ENCODE data around the gene GHRHR.

Gene GHRHR

DNA sequence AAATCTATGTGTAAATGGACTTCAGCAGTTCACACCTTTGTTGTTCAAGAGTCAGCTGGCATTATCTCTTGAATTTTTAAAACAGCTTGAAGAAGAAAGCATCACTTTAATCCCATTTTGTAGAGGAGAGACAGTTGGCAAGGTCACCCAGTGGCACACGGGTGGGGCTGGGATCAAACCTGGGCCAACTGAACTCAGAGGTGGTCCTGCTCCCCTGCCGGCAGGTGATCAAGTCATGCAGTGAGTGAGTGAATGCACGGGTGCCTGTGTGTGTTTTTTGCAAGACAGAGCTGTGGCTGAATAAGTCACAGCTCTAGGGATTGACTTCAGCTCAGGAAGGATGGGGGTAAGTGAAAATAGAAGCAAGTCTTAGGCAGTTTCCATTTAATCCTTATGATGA is 9.5 kb downstream of the GHRHR start:
- H3K9ac ChIP-seq (ENCODE audit: low read depth in 1 of 2, low read length in 2 of 2) = no peak overlapping the region
- no peaks in the 10 kb centered on the region for H3K27me3 ChIP-seq (ENCODE audit: control insufficient read depth in 1 of 2, insufficient read depth in 2 of 2, low read length in 2 of 2)
- no peaks in the 10 kb centered on the region for H3K9me3 ChIP-seq (ENCODE audit: control insufficient read depth in 1 of 2, low read length in 2 of 2)
- no peak overlapping the region for H3K27ac ChIP-seq (ENCODE audit: low read depth, low read length)
- no peaks in the 10 kb centered on the region for H3K36me3 ChIP-seq (ENCODE audit: control insufficient read depth in 1 of 2, insufficient read depth in 2 of 2, low read length in 2 of 2)
- H3K4me1 ChIP-seq (ENCODE audit: control insufficient read depth in 1 of 2, insufficient read depth in 2 of 2, low read length in 2 of 2) = peaks cover 16 to 17% of the 10 kb centered on the region in 2 donors
- H3K4me3 ChIP-seq (ENCODE audit: low read depth in 1 of 2, low read length in 2 of 2) = no peak overlapping the region

DNA sequence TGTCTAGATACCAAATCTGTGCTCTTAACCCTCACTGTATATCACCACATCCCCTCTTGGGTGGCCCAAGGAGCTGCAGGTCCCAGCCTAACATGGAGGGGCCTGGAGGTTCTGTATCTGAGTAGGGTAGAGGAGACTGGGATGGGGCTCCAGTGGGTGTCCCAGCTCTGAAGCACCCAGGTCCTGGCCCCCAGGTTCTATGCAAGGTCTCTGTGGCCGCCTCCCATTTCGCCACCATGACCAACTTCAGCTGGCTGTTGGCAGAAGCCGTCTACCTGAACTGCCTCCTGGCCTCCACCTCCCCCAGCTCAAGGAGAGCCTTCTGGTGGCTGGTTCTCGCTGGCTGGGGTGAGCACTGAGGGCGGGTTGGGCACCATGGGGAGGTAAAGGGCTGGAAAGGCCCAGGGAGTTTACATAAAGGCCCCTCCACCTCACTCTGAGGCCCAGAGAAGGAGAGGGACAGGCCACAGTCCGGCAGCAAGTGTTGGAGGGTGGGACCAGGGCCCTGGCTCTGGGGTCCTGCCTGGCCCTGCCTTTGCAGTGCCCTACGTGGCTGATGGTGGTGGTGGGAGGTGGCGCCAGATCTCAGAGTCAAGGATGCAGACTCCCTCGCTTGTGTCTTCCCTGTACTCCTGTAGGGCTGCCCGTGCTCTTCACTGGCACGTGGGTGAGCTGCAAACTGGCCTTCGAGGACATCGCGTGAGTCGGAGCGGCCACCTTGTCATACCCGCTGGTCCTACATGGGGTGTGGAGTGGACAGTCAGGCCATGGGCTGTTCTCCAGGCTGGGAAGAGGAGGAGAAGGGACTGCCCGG is 10.2 kb downstream of the GHRHR start:
- Histone ChIP-seq H3K27ac (ENCODE audit: low read depth, low read length) (no peak overlapping the region), H3K4me1 (ENCODE audit: control insufficient read depth in 1 of 2, insufficient read depth in 2 of 2, low read length in 2 of 2) (peaks cover 16% of the 10 kb centered on the region in 2 donors), H3K36me3 (ENCODE audit: control insufficient read depth in 1 of 2, insufficient read depth in 2 of 2, low read length in 2 of 2) (no peaks in the 10 kb centered on the region), H3K4me3 (ENCODE audit: low read depth in 1 of 2, low read length in 2 of 2) (no peak overlapping the region), H3K9ac (ENCODE audit: low read depth in 1 of 2, low read length in 2 of 2) (no peak overlapping the region), H3K9me3 (ENCODE audit: control insufficient read depth in 1 of 2, low read length in 2 of 2) (no peaks in the 10 kb centered on the region), H3K27me3 (ENCODE audit: control insufficient read depth in 1 of 2, insufficient read depth in 2 of 2, low read length in 2 of 2) (no peaks in the 10 kb centered on the region)

DNA sequence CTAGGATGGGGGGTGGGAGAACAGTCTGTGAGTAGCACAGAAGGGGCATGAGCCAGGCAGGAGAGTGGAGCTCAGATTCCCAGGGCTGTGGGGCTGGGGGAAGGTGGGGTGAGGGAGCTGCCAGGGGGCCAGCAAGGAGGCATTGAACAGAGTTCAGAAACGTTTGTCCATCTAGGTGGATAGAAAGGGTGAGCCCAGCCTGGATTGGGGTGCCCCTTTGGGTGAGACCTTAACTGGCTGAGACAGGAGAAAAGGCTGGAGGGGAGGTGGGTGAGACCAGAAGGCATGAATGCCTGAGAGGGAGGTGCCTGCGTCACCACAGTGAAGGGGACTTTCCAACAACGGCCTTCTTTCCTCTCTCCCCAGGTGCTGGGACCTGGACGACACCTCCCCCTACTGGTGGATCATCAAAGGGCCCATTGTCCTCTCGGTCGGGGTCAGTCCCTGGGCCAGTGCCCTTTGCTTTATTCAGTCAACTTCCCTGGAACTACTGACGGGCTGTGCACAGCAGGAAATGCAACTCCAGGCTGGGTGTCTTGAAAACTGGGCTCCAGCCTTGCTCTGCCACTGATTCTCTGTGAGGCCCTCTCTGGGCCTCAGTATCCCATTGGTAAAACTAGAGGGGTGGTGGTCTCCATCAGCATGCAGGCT is 11.0 kb downstream of the GHRHR start:
- Histone ChIP-seq H3K4me1 (ENCODE audit: control insufficient read depth in 1 of 2, insufficient read depth in 2 of 2, low read length in 2 of 2) (peaks cover 9 to 16% of the 10 kb centered on the region in 2 donors), H3K9me3 (ENCODE audit: control insufficient read depth in 1 of 2, low read length in 2 of 2) (no peaks in the 10 kb centered on the region), H3K27me3 (ENCODE audit: control insufficient read depth in 1 of 2, insufficient read depth in 2 of 2, low read length in 2 of 2) (no peaks in the 10 kb centered on the region), H3K36me3 (ENCODE audit: control insufficient read depth in 1 of 2, insufficient read depth in 2 of 2, low read length in 2 of 2) (no peaks in the 10 kb centered on the region), H3K4me3 (ENCODE audit: low read depth in 1 of 2, low read length in 2 of 2) (no peak overlapping the region), H3K9ac (ENCODE audit: low read depth in 1 of 2, low read length in 2 of 2) (no peak overlapping the region), H3K27ac (ENCODE audit: low read depth, low read length) (no peak overlapping the region)

DNA sequence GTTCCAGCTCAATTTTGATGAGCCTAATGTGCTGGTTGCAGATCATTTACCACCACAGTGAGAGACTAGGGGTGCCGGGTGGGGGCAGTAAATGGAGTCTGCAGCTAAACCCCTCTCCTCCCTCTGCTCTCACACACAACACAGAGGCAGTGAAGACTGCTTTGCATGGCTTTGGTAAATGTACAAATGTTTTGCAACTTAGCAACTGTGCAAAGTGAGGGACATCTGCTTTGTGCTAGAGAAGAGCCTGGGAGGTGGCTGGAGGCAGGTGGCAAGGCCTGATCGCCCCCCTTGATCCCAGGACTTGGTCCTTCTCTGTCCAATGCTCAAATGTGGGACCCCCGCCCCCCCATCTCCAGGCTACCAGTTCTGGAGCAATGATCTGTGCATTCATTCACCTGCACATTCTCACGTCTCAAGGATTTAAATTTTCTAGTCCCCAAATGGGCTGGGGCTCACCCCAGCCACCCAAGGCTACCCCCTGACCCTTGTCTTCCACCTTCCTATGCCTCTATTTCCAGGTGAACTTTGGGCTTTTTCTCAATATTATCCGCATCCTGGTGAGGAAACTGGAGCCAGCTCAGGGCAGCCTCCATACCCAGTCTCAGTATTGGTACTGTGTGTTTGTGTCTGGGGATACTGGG is 11.6 kb downstream of the GHRHR start:
- no peaks in the 10 kb centered on the region for H3K9me3 ChIP-seq (ENCODE audit: control insufficient read depth in 1 of 2, low read length in 2 of 2)
- no peak overlapping the region for H3K4me3 ChIP-seq (ENCODE audit: low read depth in 1 of 2, low read length in 2 of 2)
- H3K36me3 ChIP-seq (ENCODE audit: control insufficient read depth in 1 of 2, insufficient read depth in 2 of 2, low read length in 2 of 2) = no peaks in the 10 kb centered on the region
- H3K27me3 ChIP-seq (ENCODE audit: control insufficient read depth in 1 of 2, insufficient read depth in 2 of 2, low read length in 2 of 2) = no peaks in the 10 kb centered on the region
- H3K4me1 ChIP-seq (ENCODE audit: control insufficient read depth in 1 of 2, insufficient read depth in 2 of 2, low read length in 2 of 2) = peaks cover 9 to 16% of the 10 kb centered on the region in 2 donors
- no peak overlapping the region for H3K27ac ChIP-seq (ENCODE audit: low read depth, low read length)
- H3K9ac ChIP-seq (ENCODE audit: low read depth in 1 of 2, low read length in 2 of 2) = no peak overlapping the region

DNA sequence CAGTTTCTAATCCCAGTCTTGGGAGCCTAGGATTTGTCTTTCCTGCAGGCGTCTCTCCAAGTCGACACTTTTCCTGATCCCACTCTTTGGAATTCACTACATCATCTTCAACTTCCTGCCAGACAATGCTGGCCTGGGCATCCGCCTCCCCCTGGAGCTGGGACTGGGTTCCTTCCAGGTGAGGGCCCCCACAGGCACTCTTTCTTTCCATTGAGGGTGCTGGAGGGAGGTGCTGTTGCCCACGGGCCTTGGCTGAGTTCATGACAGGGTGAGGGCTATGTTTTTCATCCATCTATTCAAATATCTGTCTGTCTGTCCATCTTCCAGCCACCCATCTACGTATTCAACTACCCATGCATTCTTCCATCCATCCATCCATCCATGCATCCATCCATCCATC is 12.6 kb downstream of the GHRHR start:
- Histone ChIP-seq H3K4me1 (ENCODE audit: control insufficient read depth in 1 of 2, insufficient read depth in 2 of 2, low read length in 2 of 2) (peaks cover 9 to 16% of the 10 kb centered on the region in 2 donors), H3K27ac (ENCODE audit: low read depth, low read length) (no peak overlapping the region), H3K9me3 (ENCODE audit: control insufficient read depth in 1 of 2, low read length in 2 of 2) (no peaks in the 10 kb centered on the region), H3K4me3 (ENCODE audit: low read depth in 1 of 2, low read length in 2 of 2) (no peak overlapping the region), H3K9ac (ENCODE audit: low read depth in 1 of 2, low read length in 2 of 2) (no peak overlapping the region), H3K36me3 (ENCODE audit: control insufficient read depth in 1 of 2, insufficient read depth in 2 of 2, low read length in 2 of 2) (no peaks in the 10 kb centered on the region), H3K27me3 (ENCODE audit: control insufficient read depth in 1 of 2, insufficient read depth in 2 of 2, low read length in 2 of 2) (no peaks in the 10 kb centered on the region)

DNA sequence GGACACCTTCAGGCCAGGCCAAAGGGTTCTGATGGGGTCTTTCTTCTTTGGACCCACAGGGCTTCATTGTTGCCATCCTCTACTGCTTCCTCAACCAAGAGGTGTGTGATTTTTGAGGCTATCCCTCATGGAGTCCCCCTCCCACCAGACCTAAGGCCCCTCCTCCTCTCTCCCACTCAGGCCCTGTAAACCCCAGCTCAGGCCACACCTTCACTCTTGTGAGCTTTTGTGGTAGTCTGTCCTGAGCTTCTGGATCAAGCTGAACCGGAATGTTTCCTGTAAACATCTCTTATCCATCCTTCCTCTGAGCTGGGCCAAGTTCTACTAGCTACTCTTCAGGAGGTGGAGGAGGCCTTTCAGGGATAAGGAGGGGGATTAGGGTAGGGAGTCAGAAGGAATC is 13.5 kb downstream of the GHRHR start:
- Histone ChIP-seq H3K9ac (ENCODE audit: low read depth in 1 of 2, low read length in 2 of 2) (no peak overlapping the region), H3K27ac (ENCODE audit: low read depth, low read length) (no peak overlapping the region), H3K27me3 (ENCODE audit: control insufficient read depth in 1 of 2, insufficient read depth in 2 of 2, low read length in 2 of 2) (no peaks in the 10 kb centered on the region), H3K4me1 (ENCODE audit: control insufficient read depth in 1 of 2, insufficient read depth in 2 of 2, low read length in 2 of 2) (peaks cover 9 to 16% of the 10 kb centered on the region in 2 donors), H3K4me3 (ENCODE audit: low read depth in 1 of 2, low read length in 2 of 2) (no peak overlapping the region), H3K36me3 (ENCODE audit: control insufficient read depth in 1 of 2, insufficient read depth in 2 of 2, low read length in 2 of 2) (no peaks in the 10 kb centered on the region), H3K9me3 (ENCODE audit: control insufficient read depth in 1 of 2, low read length in 2 of 2) (no peaks in the 10 kb centered on the region)

DNA sequence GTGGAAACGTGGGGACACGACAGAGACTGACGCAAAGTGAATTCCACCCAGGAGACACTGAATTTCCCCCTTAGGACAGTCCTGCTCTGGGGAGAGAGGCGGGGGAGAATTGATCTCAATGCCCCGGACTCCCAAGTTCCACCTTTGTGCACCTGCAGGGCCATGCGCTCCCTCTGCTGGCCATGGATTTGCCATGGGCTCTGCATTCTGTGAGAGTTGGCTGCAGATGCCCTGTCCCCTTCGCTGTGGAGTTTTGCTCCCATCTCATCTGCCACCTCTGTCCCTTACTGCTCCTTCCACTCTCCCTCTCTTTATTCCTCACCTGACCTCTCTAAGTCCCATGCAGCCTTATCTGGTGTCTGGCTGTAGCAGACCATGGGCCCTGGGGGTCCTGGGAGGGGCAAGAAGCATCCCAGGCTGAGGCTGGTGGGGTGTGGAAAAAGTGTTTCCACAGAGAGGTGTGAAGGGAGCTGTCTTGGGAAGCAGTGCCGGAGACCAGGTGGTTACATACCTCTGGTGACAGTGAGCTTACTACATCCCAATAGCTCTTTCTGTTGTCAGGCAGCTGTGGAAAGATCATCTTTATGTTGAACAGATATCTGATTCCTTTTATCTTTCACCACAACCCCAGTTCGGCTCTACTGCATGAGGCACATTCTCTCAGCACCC is 14.3 kb downstream of the GHRHR start:
- no peaks in the 10 kb centered on the region for H3K9me3 ChIP-seq (ENCODE audit: control insufficient read depth in 1 of 2, low read length in 2 of 2)
- peaks cover 9 to 16% of the 10 kb centered on the region in 2 donors for H3K4me1 ChIP-seq (ENCODE audit: control insufficient read depth in 1 of 2, insufficient read depth in 2 of 2, low read length in 2 of 2)
- H3K27ac ChIP-seq (ENCODE audit: low read depth, low read length) = no peak overlapping the region
- H3K27me3 ChIP-seq (ENCODE audit: control insufficient read depth in 1 of 2, insufficient read depth in 2 of 2, low read length in 2 of 2) = peaks cover 0 to 5% of the 10 kb centered on the region in 2 donors
- no peak overlapping the region for H3K4me3 ChIP-seq (ENCODE audit: low read depth in 1 of 2, low read length in 2 of 2)
- H3K36me3 ChIP-seq (ENCODE audit: control insufficient read depth in 1 of 2, insufficient read depth in 2 of 2, low read length in 2 of 2) = no peaks in the 10 kb centered on the region
- H3K9ac ChIP-seq (ENCODE audit: low read depth in 1 of 2, low read length in 2 of 2) = no peak overlapping the region

DNA sequence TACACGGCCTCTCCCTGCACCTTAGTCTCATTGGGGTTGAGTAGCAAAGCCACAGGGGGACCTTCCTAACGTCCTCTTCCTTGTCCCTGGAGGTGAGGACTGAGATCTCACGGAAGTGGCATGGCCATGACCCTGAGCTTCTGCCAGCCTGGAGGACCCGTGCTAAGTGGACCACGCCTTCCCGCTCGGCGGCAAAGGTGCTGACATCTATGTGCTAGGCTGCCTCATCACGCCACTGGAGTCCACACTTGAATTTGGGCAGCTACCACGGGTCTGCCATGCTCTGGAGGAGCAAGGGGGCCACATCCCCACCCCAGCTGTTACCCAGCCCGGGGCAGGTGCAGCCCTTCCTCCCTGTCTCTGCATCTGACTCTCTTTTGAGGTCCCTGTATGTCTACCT is 15.3 kb downstream of the GHRHR start:
- Histone ChIP-seq H3K27ac (ENCODE audit: low read depth, low read length) (no peak overlapping the region), H3K36me3 (ENCODE audit: control insufficient read depth in 1 of 2, insufficient read depth in 2 of 2, low read length in 2 of 2) (no peaks in the 10 kb centered on the region), H3K4me3 (ENCODE audit: low read depth in 1 of 2, low read length in 2 of 2) (no peak overlapping the region), H3K4me1 (ENCODE audit: control insufficient read depth in 1 of 2, insufficient read depth in 2 of 2, low read length in 2 of 2) (peaks cover 9 to 16% of the 10 kb centered on the region in 2 donors), H3K9me3 (ENCODE audit: control insufficient read depth in 1 of 2, low read length in 2 of 2) (no peaks in the 10 kb centered on the region), H3K27me3 (ENCODE audit: control insufficient read depth in 1 of 2, insufficient read depth in 2 of 2, low read length in 2 of 2) (peaks cover 0 to 9% of the 10 kb centered on the region in 2 donors), H3K9ac (ENCODE audit: low read depth in 1 of 2, low read length in 2 of 2) (no peak overlapping the region)

DNA sequence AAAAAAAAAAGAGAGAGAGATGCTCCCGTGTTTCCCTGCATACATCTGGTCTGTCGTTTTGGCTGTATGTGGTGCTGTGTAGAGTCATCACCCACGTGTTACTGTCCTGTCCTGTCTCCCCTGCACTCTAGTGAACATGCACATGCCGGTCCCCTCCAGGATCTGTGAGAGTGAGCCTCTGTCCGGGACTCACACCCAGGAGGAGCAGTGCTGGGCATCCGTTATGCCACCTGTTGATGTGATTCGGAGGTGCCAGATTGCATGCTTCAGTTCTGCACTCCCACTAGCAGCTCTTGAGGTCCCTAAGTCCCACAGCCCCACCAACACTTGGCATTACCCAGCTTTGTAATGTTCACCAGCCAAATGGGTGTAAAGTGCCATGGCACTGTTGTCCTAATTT is 16.4 kb downstream of the GHRHR start:
- no peak overlapping the region for H3K4me3 ChIP-seq (ENCODE audit: low read depth in 1 of 2, low read length in 2 of 2)
- H3K27me3 ChIP-seq (ENCODE audit: control insufficient read depth in 1 of 2, insufficient read depth in 2 of 2, low read length in 2 of 2) = peaks cover 0 to 9% of the 10 kb centered on the region in 2 donors
- H3K9me3 ChIP-seq (ENCODE audit: control insufficient read depth in 1 of 2, low read length in 2 of 2) = no peaks in the 10 kb centered on the region
- H3K36me3 ChIP-seq (ENCODE audit: control insufficient read depth in 1 of 2, insufficient read depth in 2 of 2, low read length in 2 of 2) = no peaks in the 10 kb centered on the region
- H3K4me1 ChIP-seq (ENCODE audit: control insufficient read depth in 1 of 2, insufficient read depth in 2 of 2, low read length in 2 of 2) = peaks cover 2 to 5% of the 10 kb centered on the region in 2 donors
- H3K9ac ChIP-seq (ENCODE audit: low read depth in 1 of 2, low read length in 2 of 2) = no peak overlapping the region
- H3K27ac ChIP-seq (ENCODE audit: low read depth, low read length) = no peak overlapping the region

DNA sequence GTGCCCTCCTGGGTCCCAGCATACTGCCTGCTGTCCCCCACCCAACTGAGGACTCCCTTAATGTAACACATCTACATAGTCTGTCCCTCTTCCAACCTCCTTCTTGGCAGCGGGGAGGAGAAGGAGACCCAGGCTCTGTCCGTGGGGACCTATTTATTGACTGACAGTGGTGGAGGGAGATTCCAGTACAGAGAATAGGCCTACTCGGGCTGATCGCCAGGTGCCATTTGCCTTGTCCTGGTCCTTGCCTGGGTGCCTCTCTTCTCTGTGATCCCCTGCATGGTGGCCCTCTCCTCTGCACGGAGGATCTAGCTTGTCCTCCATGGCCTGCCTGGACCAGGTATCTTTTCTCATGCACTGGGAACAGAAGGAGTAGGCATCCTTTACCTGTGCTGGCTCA is 17.0 kb downstream of the GHRHR start:
- Histone ChIP-seq H3K4me1 (ENCODE audit: control insufficient read depth in 1 of 2, insufficient read depth in 2 of 2, low read length in 2 of 2) (peaks cover 0 to 4% of the 10 kb centered on the region in 2 donors), H3K27me3 (ENCODE audit: control insufficient read depth in 1 of 2, insufficient read depth in 2 of 2, low read length in 2 of 2) (peaks cover 0 to 9% of the 10 kb centered on the region in 2 donors)

More for the DNA sequence above, 17.0 kb downstream of the GHRHR start:
- Histone ChIP-seq H3K9ac (ENCODE audit: low read depth in 1 of 2, low read length in 2 of 2) (no peak overlapping the region), H3K9me3 (ENCODE audit: control insufficient read depth in 1 of 2, low read length in 2 of 2) (no peaks in the 10 kb centered on the region), H3K36me3 (ENCODE audit: control insufficient read depth in 1 of 2, insufficient read depth in 2 of 2, low read length in 2 of 2) (no peaks in the 10 kb centered on the region), H3K4me3 (ENCODE audit: low read depth in 1 of 2, low read length in 2 of 2) (no peak overlapping the region), H3K27ac (ENCODE audit: low read depth, low read length) (no peak overlapping the region)
